K562 (cell line): ENCODE measurements around the gene CPED1. TPM values are rescaled to one million over a fixed set of nuclear protein-coding genes. Genes with fewer than 3 reads are reported as not detected.

Experiments used
- CREB5 ChIP-seq: fragments of 250-450 bp; sonication (Bioruptor Pico); IDR thresholded peaks from 2 replicates; pipeline ENCODE4 v1.5.0; 2020; ENCODE audit warnings: mild to moderate bottlenecking
- DDX20 ChIP-seq: fragments of 450-650 bp; IDR thresholded peaks from 2 replicates; pipeline ENCODE4 v1.6.1; 2016; ENCODE audit warnings: missing genetic modification characterization, low read depth, mild to moderate bottlenecking, missing compliant biosample characterization, moderate library complexity
- MECOM ChIP-seq: fragments of 250-450 bp; sonication (Bioruptor Pico); IDR thresholded peaks from 2 replicates; pipeline ENCODE4 v1.8.0; 2022; ENCODE audit warnings: inconsistent platforms
- NR4A1 ChIP-seq, 2 experiments: fragments of 250-450 bp in 1 of 2; fragments of 450-650 bp in 1 of 2; sonication (Bioruptor Pico) in 1 of 2; IDR thresholded peaks; 2 replicates each; pipeline versions ENCODE4 v1.4.0 to v1.6.1; 2016 to 2020; ENCODE audit warnings: mild to moderate bottlenecking in 2 of 2, missing compliant biosample characterization in 1 of 2, missing genetic modification characterization in 1 of 2, moderate library complexity in 1 of 2
- POLR2H ChIP-seq: IDR thresholded peaks from 2 replicates; pipeline ENCODE4 v1.6.1; 2016; ENCODE audit warnings: missing genetic modification characterization, low read depth, mild to moderate bottlenecking, control low read depth, missing compliant biosample characterization, moderate library complexity
- ZNF224 ChIP-seq: sonication (generic); formaldehyde crosslinking; IDR thresholded peaks from 2 replicates; pipeline ENCODE4 v1.8.0; 2022; ENCODE audit warnings: mild to moderate bottlenecking, missing genetic modification reagents
- ZNF354B ChIP-seq: fragments of 250-450 bp; sonication (Bioruptor Pico); IDR thresholded peaks from 2 replicates; pipeline ENCODE4 v1.4.0; 2020
- ZNF449 ChIP-seq: fragments of 250-450 bp; sonication (Bioruptor Pico); IDR thresholded peaks from 2 replicates; pipeline ENCODE4 v1.8.0; 2022; ENCODE audit warnings: moderate library complexity, mild to moderate bottlenecking, inconsistent platforms
- ZNF518B ChIP-seq: fragments of 250-450 bp; sonication (Bioruptor Pico); IDR thresholded peaks from 2 replicates; pipeline ENCODE4 v1.5.0; 2021; ENCODE audit warnings: mild to moderate bottlenecking, moderate library complexity
- polyA plus RNA-seq, 8 experiments: library from polyadenylated mRNA; depleted of rRNA in 4 of 8; stranded (reverse) in 5 of 8; unstranded in 3 of 8; fragments of >200 nt; fragmentation: Nextera tagmentation in 2 of 8; fragmentation: Illumina TruSeq in 1 of 8; extraction: Ambion mirVana in 2 of 8; extraction: Trizol in 1 of 8; gene quantifications; 2 replicates each; pipeline versions ENCODE4 v1.2.1 to v1.2.3, GENCODE V29; 2011 to 2014; ENCODE audit warnings: inconsistent platforms in 1 of 8, missing spikeins in 1 of 8
- total RNA-seq, 7 experiments: library from RNA; depleted of rRNA in 6 of 7; stranded (reverse); fragments of >200 nt in 6 of 7; fragmentation: Illumina TruSeq in 2 of 7; extraction: Trizol in 2 of 7; gene quantifications; 2 replicates each; pipeline versions ENCODE4 v1.2.1 to v1.2.3, GENCODE V29; 2011 to 2021; ENCODE audit warnings: low replicate concordance in 1 of 7

Gene CPED1
- total and polyA plus RNA-seq, 9 of the 15 experiments (the other 6 are each of a cell fraction or from before 2014, with no cell fraction given), result 195 to 393 (median 290) TPM

- peak; percentile 86; the same call in 1 of the 2 replicates for TF ChIP-seq POLR2H (tag)
- TF ChIP-seq ZNF518B (CRISPR knock-in tag), result 0 out of 2 replicates have a peak, but pooled peaks have one; percentile 4
- no peak; the same call in none of the 2 replicates for TF ChIP-seq ZNF354B (CRISPR knock-in tag)
- TF ChIP-seq ZNF224 (CRISPR knock-in tag), result no peak
- peak; percentile 24; the same call in 1 of the 2 replicates for TF ChIP-seq ZNF449 (CRISPR knock-in tag)
- TF ChIP-seq MECOM (CRISPR knock-in tag), result peak; percentile 88
- TF ChIP-seq CREB5 (CRISPR knock-in tag), result no peak
- TF ChIP-seq NR4A1 (CRISPR knock-in tag; IDR thresholded peaks at IDR 0.05), result no peak
- peak; percentile 51 for TF ChIP-seq NR4A1 (tag; IDR thresholded peaks at IDR 0.05)
- peak; percentile 69; the same call in 1 of the 2 replicates for TF ChIP-seq DDX20 (tag)
Observed at GRCh38 chr7:121159553-121159952, 171.0 kb downstream of the CPED1 start (continued).
